Thyroid gland (tissue), 4 donors: Measurements from ENCODE around the gene NPPC. TPM values are rescaled to one million over a fixed set of nuclear protein-coding genes. Genes with fewer than 3 reads are reported as not detected.

Experiments
- DNase-seq, 2 donors: peaks; one replicate each; pipeline ENCODE4 v3.0.0-alpha.2; 2019
- H3K27ac ChIP-seq, 3 donors: fragments of 200-600 bp; sonication (generic); 1 replicate in 2 of 3; 2 replicates in 1 of 3; pipeline ENCODE4 v1.5.1; 2016 to 2019; ENCODE audit warnings: mild to moderate bottlenecking in 1 of 3, moderate library complexity in 1 of 3
- H3K27me3 ChIP-seq: fragments of 200-600 bp; sonication (generic); one replicate; pipeline ENCODE4 v1.5.1; 2019
- H3K36me3 ChIP-seq, 2 donors: fragments of 200-600 bp; sonication (generic); one replicate each; pipeline ENCODE4 v1.5.1; 2016 to 2019
- H3K4me1 ChIP-seq, 2 donors: fragments of 200-600 bp; sonication (generic); one replicate each; pipeline ENCODE4 v1.5.1; 2017 to 2019
- H3K4me3 ChIP-seq, 3 donors: fragments of 200-600 bp; sonication (generic); replicated peaks in 1 of 3; 1 replicate in 2 of 3; 2 replicates in 1 of 3; pipeline ENCODE4 v1.5.1; 2016; ENCODE audit warnings: mild to moderate bottlenecking in 1 of 3
- H3K9me3 ChIP-seq: fragments of 200-600 bp; sonication (generic); one replicate; pipeline ENCODE4 v1.5.1; 2017
- POLR2A ChIP-seq, 2 donors: fragments of 450-650 bp; IDR thresholded peaks; one replicate each; pipeline ENCODE4 v1.6.1; 2017; ENCODE audit warnings: antibody characterized with exemption in 2 of 2, mild to moderate bottlenecking in 2 of 2, moderate library complexity in 1 of 2
- WGBS, 2 donors: methylation state at CpG; one replicate each; pipeline ENCODE4 v1.1.5; 2017; 5-methylcytosine and 5-hydroxymethylcytosine counted together
- intact Hi-C: fragments of 100-400 bp; cut with DNase I; formaldehyde crosslinking; loops from one replicate; pipeline ENCODE4 v1.15.1; 2023
- total RNA-seq, 4 donors: library from RNA; depleted of rRNA; stranded (reverse); fragments of >200 nt; gene quantifications; one replicate each; pipeline ENCODE4 v1.2.3, GENCODE V29; 2016
- TF ChIP-seq, protein P1 (sequence below), 6 experiments: fragments of 200-600 bp in 3 of 6; fragments of 450-650 bp in 3 of 6; sonication (generic) in 3 of 6; IDR thresholded peaks; one replicate each; pipeline ENCODE4 v1.5.1; 2016 to 2019; ENCODE audit warnings: antibody characterized with exemption in 6 of 6, mild to moderate bottlenecking in 2 of 6, inconsistent platforms in 1 of 6, moderate library complexity in 1 of 6

NPPC gene, protein sequence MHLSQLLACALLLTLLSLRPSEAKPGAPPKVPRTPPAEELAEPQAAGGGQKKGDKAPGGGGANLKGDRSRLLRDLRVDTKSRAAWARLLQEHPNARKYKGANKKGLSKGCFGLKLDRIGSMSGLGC
- total RNA-seq, result not detected

DNA sequence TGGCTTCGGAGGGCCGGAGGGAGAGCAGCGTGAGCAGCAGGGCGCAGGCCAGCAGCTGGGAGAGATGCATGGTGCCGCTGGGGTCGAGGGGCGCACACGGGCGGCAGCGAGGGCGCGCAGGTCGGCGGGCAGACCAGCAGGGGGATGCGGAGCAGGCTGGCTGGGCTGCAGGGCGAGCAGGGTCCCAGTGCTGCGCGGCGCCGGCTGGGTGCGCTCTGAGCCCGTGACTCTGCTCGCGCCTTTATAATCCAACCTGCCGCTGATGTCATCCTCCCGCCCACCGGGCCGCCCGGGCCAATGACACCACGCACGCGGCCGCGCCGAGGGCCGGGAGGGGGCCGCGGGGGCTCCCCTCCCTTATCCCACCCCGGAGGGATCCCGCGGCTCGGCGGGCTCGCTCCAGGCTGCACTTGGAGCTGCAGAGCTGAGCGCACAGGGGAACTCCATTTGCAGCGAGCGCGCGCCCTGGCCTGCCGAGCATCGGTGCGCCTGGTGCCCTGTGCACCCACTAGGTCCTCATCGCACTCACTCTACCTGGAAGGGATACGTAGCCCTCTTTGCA, at the start of gene NPPC:
TSS of gene NPPC (minus strand) at position 217 of the 562 bp plus-strand sequence. CDS start at position 70, 147 bp downstream.
- WGBS, 2 donors, result 0% methylated on average over 18 of the region's 54 CpGs; no CpG with 5 or more reads in 1 of the 2 donors
- Histone ChIP-seq H3K27me3 (no peaks in the 10 kb centered on the region), H3K4me3 (peak within 1 kb of the TSS in 1 of 3 donors; percentile 35), H3K9me3 (no peaks in the 10 kb centered on the region), H3K36me3 (no peaks in the 10 kb centered on the region), H3K27ac (no peak within 1 kb of the TSS), H3K4me1 (peaks cover 14 to 25% of the 10 kb centered on the region in 2 donors)
- peak; percentile 56 to 64 for DNase-seq
- TF ChIP-seq, protein P1, sequence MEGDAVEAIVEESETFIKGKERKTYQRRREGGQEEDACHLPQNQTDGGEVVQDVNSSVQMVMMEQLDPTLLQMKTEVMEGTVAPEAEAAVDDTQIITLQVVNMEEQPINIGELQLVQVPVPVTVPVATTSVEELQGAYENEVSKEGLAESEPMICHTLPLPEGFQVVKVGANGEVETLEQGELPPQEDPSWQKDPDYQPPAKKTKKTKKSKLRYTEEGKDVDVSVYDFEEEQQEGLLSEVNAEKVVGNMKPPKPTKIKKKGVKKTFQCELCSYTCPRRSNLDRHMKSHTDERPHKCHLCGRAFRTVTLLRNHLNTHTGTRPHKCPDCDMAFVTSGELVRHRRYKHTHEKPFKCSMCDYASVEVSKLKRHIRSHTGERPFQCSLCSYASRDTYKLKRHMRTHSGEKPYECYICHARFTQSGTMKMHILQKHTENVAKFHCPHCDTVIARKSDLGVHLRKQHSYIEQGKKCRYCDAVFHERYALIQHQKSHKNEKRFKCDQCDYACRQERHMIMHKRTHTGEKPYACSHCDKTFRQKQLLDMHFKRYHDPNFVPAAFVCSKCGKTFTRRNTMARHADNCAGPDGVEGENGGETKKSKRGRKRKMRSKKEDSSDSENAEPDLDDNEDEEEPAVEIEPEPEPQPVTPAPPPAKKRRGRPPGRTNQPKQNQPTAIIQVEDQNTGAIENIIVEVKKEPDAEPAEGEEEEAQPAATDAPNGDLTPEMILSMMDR (IDR thresholded peaks at IDR 0.05), result peak in 4 of 6 experiments; percentile 17 to 61 (median 32)
- peak in 1 of 2 donors; percentile 59 for TF ChIP-seq POLR2A (IDR thresholded peaks at IDR 0.05)
- intact Hi-C loops, result loop anchor here (5.0 to 10.0 kb wide), 3 partner anchors 74 to 599 kb away; partner anchors contain the start of genes CHRND and PRSS56

DNA sequence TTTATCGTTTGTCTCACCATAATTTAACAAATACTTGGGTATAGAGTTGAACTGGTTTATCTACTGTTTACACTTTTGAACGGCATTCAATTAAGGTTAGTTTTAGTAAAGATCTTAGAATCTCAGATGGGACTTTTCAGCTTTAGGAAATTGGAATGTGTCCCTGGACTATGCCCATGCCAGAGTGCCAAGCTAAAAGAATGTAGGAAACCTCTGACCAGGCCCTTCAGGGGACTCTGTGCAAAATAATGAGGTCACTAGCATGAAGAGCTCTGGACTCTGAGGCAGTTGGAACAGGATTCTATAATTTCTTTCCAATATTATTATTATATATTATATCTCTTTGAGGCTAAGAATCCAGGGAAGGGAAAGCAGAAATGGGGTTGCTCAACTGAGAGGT, 48.8 kb upstream of the NPPC start:
- 94 to 95% methylated on average over 2 of the region's 2 CpGs for WGBS, 2 donors
- Histone ChIP-seq H3K27ac (no peak overlapping the region), H3K27me3 (no peaks in the 10 kb centered on the region), H3K36me3 (no peaks in the 10 kb centered on the region), H3K4me1 (no peaks in the 10 kb centered on the region), H3K4me3 (no peak overlapping the region), H3K9me3 (no peaks in the 10 kb centered on the region)
- DNase-seq, result no peak
- TF ChIP-seq, protein P1 (IDR thresholded peaks at IDR 0.05), result no peak
- TF ChIP-seq POLR2A (IDR thresholded peaks at IDR 0.05), result no peak
- intact Hi-C loops, result no loop called here

DNA sequence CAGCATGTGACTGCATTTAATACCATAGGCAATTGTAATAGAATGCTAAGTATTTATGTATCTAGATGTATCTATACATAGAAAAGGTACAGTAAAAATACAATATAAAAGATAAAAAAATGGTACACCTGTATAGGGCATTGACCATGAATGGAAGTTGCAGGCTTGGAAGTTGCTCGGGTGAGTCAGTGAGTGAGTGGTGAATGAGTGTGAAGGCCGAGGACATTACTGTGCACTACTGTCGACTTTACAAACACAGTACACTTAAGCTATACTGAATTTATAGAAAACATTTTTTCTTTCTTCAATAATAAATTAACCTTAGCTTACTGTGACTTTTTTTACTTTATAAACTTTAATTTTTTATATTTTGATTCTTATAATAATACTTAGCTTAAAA, 44.3 kb upstream of the NPPC start:
- 92 to 96% methylated on average over 3 of the region's 3 CpGs for WGBS, 2 donors
- Histone ChIP-seq H3K27ac (no peak overlapping the region), H3K36me3 (no peaks in the 10 kb centered on the region), H3K9me3 (no peaks in the 10 kb centered on the region), H3K27me3 (no peaks in the 10 kb centered on the region), H3K4me3 (no peak overlapping the region), H3K4me1 (no peaks in the 10 kb centered on the region)
- TF ChIP-seq, protein P1 (IDR thresholded peaks at IDR 0.05), result no peak
- no peak for TF ChIP-seq POLR2A (IDR thresholded peaks at IDR 0.05)
- intact Hi-C loops, result no loop called here
- DNase-seq, result no peak

DNA sequence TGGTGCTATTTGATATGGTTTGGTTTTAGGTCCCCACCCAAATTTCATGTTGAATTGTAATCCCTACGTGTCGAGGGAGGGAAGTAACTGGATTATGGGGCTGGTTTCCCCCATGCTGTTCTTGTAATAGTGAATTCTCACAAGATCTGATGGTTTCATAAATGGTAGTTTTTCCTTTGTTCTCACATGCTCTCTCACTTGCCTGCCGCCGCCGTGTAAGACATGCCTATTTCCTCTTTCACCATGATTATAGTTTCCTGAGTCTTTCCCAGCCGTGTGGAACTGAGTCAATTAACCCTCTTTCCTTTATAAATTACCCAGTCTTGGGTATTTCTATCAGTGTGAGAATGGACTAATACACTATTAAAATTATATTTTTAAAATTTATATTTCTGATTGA, 42.6 kb upstream of the NPPC start:
- H3K9me3 ChIP-seq, result no peaks in the 10 kb centered on the region
- no peak for TF ChIP-seq POLR2A (IDR thresholded peaks at IDR 0.05)
- TF ChIP-seq, protein P1 (IDR thresholded peaks at IDR 0.05), result no peak
- H3K4me1 ChIP-seq, result peaks cover 0 to 4% of the 10 kb centered on the region in 2 donors
- no peaks in the 10 kb centered on the region for H3K36me3 ChIP-seq
- H3K27ac ChIP-seq, result no peak overlapping the region
- intact Hi-C loops, result no loop called here
- no peak overlapping the region for H3K4me3 ChIP-seq
- no peak for DNase-seq
- no peaks in the 10 kb centered on the region for H3K27me3 ChIP-seq
- 96 to 97% methylated on average over 6 of the region's 6 CpGs for WGBS, 2 donors

DNA sequence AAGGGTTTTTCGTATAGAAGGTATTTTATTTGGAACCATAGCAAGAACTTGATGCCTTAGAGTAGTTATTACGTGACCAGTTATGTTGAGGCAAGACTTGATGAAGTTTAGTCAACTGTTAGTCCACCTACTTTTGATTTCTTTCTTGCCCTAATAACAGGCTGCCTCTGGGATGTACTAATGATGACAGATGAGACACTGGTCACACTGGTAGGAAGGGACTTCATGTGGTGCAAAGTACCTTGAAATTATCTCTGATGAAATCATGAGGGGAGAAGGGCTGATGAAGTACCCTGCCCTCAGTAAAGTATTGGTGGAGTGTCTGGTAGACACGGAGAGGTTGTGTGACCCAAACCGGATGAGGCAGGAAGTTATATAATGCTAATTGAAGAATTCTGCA, 40.7 kb upstream of the NPPC start:
- TF ChIP-seq, protein P1 (IDR thresholded peaks at IDR 0.05), result no peak
- no peak for TF ChIP-seq POLR2A (IDR thresholded peaks at IDR 0.05)
- H3K4me3 ChIP-seq, result no peak overlapping the region
- 73 to 74% methylated on average over 4 of the region's 4 CpGs for WGBS, 2 donors
- no peaks in the 10 kb centered on the region for H3K9me3 ChIP-seq
- no peak for DNase-seq
- no peak overlapping the region for H3K27ac ChIP-seq
- intact Hi-C loops, result no loop called here
- no peaks in the 10 kb centered on the region for H3K27me3 ChIP-seq
- H3K4me1 ChIP-seq, result peaks cover 12 to 15% of the 10 kb centered on the region in 2 donors
- no peaks in the 10 kb centered on the region for H3K36me3 ChIP-seq
